Suprapubic skin (tissue), 4 donors: ENCODE results near the gene MARCHF7. TPM values are rescaled to one million over a fixed set of nuclear protein-coding genes. Genes with fewer than 3 reads are reported as not detected.
"Not testable (repeated sequence)": the region's sequence is repeated elsewhere in the genome, so short reads cannot be mapped to it uniquely, and the experiment has no call there.

Experiments
- DNase-seq, 2 donors: peaks; one replicate each; pipeline ENCODE4 v3.0.0-alpha.2; 2019; ENCODE audit warnings: low spot score in 2 of 2
- H3K27ac ChIP-seq: fragments of 200-600 bp; sonication (generic); one replicate; pipeline ENCODE4 v1.5.1; 2019
- H3K27me3 ChIP-seq: fragments of 200-600 bp; sonication (generic); one replicate; pipeline ENCODE4 v1.5.1; 2019
- H3K36me3 ChIP-seq: fragments of 200-600 bp; sonication (generic); one replicate; pipeline ENCODE4 v1.5.1; 2019
- H3K4me1 ChIP-seq: fragments of 200-600 bp; sonication (generic); one replicate; pipeline ENCODE4 v1.5.1; 2019
- H3K4me3 ChIP-seq: fragments of 200-600 bp; sonication (generic); one replicate; pipeline ENCODE4 v1.5.1; 2019; ENCODE audit warnings: mild to moderate bottlenecking
- H3K9me3 ChIP-seq: fragments of 200-600 bp; sonication (generic); one replicate; pipeline ENCODE4 v1.5.1; 2019
- EP300 ChIP-seq: sonication (generic); formaldehyde crosslinking; IDR thresholded peaks from one replicate; pipeline ENCODE4 v1.6.1; 2017; ENCODE audit warnings: antibody characterized with exemption
- POLR2A ChIP-seq, 2 donors: fragments of 450-650 bp; IDR thresholded peaks; one replicate each; pipeline ENCODE4 v1.6.1; 2017; ENCODE audit warnings: antibody characterized with exemption in 2 of 2, mild to moderate bottlenecking in 2 of 2, moderate library complexity in 2 of 2
- POLR2AphosphoS5 ChIP-seq, 3 donors: sonication (generic); formaldehyde crosslinking; IDR thresholded peaks; one replicate each; pipeline ENCODE4 v1.6.1; 2017; ENCODE audit warnings: antibody characterized with exemption in 3 of 3
- WGBS: methylation state at CpG from one replicate; pipeline ENCODE4 v1.1.5; 2018; 5-methylcytosine and 5-hydroxymethylcytosine counted together
- total RNA-seq, 4 donors: library from RNA; depleted of rRNA; stranded (reverse); fragments of >200 nt; gene quantifications; one replicate each; pipeline ENCODE4 v1.1.0, GENCODE V29; 2016
- TF ChIP-seq, protein P1 (sequence below), 2 donors: fragments of 200-600 bp in 1 of 2; fragments of 450-650 bp in 1 of 2; sonication (generic) in 1 of 2; IDR thresholded peaks; one replicate each; pipeline ENCODE4 v1.5.1; 2016 to 2019; ENCODE audit warnings: antibody characterized with exemption in 2 of 2, mild to moderate bottlenecking in 1 of 2, moderate library complexity in 1 of 2

Gene MARCHF7
- total RNA-seq, 4 donors from 2014 or later, result 73.7 to 128 (median 99.6) TPM

DNA sequence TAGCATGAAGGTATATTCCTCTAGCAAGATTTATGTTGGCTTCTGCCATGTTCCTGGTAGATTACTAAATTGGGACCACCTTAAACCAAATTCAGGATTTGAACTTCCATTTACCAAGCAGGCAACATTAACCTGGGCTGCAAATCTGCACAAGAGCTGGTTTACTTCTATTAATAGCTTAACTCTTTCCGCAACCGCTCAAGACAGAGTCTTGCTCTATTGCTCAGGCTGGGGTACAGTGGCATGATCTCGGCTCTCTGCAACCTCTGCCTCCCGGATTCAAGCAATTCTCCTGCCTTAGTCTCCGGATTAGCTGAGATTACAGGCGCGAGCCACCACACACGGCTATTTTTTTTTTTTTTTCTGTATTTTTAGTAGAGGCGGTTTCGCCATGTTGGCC, 8.4 kb downstream of the MARCHF7 start:
- no peaks in the 10 kb centered on the region for H3K9me3 ChIP-seq
- 92% methylated on average over 10 of the region's 10 CpGs for WGBS
- no peak for DNase-seq
- H3K36me3 ChIP-seq, result peaks cover 20% of the 10 kb centered on the region
- H3K4me3 ChIP-seq, result no peak overlapping the region
- TF ChIP-seq POLR2AphosphoS5 (IDR thresholded peaks at IDR 0.05) (no peak), EP300 (no peak), POLR2A (IDR thresholded peaks at IDR 0.05) (no peak)
- TF ChIP-seq, protein P1, sequence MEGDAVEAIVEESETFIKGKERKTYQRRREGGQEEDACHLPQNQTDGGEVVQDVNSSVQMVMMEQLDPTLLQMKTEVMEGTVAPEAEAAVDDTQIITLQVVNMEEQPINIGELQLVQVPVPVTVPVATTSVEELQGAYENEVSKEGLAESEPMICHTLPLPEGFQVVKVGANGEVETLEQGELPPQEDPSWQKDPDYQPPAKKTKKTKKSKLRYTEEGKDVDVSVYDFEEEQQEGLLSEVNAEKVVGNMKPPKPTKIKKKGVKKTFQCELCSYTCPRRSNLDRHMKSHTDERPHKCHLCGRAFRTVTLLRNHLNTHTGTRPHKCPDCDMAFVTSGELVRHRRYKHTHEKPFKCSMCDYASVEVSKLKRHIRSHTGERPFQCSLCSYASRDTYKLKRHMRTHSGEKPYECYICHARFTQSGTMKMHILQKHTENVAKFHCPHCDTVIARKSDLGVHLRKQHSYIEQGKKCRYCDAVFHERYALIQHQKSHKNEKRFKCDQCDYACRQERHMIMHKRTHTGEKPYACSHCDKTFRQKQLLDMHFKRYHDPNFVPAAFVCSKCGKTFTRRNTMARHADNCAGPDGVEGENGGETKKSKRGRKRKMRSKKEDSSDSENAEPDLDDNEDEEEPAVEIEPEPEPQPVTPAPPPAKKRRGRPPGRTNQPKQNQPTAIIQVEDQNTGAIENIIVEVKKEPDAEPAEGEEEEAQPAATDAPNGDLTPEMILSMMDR (IDR thresholded peaks at IDR 0.05), result no peak
- H3K27ac ChIP-seq, result no peak overlapping the region
- peaks cover 51% of the 10 kb centered on the region for H3K4me1 ChIP-seq
- H3K27me3 ChIP-seq, result no peaks in the 10 kb centered on the region

DNA sequence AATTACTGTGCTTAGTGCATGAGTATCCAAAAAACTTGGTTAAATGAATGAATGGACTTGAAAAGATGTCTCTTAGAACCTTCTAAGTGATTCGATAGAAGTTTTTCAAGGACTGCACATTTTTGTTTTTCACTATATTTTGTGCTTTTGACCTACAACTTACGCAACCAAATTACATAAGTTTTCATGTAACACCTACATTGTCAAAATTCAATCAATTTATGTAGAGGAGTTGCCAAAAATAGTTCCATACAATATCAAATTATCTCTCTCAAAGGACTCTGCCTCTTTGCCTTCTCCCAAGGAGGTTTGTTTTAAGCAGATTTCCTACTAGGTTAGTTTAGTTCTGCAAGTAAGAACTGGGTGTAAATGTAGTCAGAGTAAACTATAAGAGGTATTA, 10.3 kb downstream of the MARCHF7 start:
- no peak overlapping the region for H3K4me3 ChIP-seq
- H3K27ac ChIP-seq, result no peak overlapping the region
- TF ChIP-seq POLR2AphosphoS5 (IDR thresholded peaks at IDR 0.05) (no peak), EP300 (no peak), POLR2A (IDR thresholded peaks at IDR 0.05) (no peak)
- TF ChIP-seq, protein P1 (IDR thresholded peaks at IDR 0.05), result no peak
- H3K36me3 ChIP-seq, result peaks cover 15% of the 10 kb centered on the region
- no peaks in the 10 kb centered on the region for H3K9me3 ChIP-seq
- no peaks in the 10 kb centered on the region for H3K27me3 ChIP-seq
- H3K4me1 ChIP-seq, result peaks cover 32% of the 10 kb centered on the region
- no peak for DNase-seq
- WGBS, result 83% methylated on average over 2 of the region's 2 CpGs

DNA sequence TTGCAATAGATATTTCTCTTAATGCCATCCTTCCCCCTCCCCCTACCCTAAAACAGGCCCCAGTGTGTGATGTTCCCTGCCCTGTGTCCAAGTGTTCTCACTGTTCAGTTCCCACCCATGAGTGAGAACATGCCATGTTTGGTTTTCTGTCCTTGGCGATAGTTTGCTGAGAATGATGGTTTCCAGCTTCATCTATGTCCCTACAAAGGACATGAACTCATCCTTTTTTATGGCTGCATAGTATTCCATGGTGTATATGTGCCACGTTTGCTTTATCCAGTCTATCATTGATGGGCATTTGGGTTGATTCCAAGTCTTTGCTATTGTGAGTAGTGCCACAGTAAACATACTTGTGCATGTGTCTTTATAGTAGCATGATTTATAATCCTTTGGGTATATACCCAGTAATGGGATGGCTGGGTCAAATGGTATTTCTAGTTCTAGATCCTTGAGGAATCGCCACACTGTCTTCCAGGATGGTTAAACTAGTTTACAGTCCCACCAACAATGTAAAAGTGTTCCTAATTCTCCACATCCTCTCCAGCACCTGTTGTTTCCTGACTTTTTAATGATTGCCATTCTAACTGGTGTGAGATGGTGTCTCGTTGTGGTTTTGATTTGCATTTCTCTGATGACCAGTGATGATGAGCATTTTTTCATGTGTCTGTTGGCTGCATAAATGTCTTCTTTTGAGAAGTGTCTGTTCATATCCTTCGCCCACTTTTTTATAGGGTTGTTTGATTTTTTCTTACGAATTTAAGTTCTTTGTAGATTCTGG, 12.7 kb downstream of the MARCHF7 start:
- not testable (repeated sequence) for H3K4me3 ChIP-seq, H3K9me3 ChIP-seq, DNase-seq, H3K27me3 ChIP-seq, H3K27ac ChIP-seq
- Histone ChIP-seq H3K4me1 (peaks cover 27% of the 10 kb centered on the region), H3K36me3 (peaks cover 11% of the 10 kb centered on the region)
- WGBS, result 90% methylated on average over 6 of the region's 6 CpGs

DNA sequence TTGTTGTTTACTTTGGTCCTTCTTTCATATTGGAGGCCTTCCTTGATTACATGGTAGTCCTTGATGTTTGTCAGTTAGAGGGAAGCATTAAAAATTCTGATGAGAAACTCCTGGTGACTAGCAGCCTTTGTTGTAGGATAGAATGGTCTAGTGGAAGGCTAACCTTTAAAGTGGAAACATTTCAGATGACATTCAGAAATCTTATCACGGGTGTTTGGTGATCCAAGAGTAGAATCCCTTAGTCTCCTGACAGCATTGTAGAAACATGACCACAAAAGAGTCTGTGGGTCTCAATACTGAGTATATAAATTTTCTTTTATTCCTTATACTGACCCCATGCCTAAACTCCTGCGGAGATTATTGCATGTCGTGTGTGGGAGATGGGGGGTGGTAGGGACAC, 13.4 kb downstream of the MARCHF7 start:
- DNase-seq, result no peak
- H3K4me1 ChIP-seq, result peaks cover 27% of the 10 kb centered on the region
- WGBS, result 98% methylated on average over 3 of the region's 3 CpGs

DNA sequence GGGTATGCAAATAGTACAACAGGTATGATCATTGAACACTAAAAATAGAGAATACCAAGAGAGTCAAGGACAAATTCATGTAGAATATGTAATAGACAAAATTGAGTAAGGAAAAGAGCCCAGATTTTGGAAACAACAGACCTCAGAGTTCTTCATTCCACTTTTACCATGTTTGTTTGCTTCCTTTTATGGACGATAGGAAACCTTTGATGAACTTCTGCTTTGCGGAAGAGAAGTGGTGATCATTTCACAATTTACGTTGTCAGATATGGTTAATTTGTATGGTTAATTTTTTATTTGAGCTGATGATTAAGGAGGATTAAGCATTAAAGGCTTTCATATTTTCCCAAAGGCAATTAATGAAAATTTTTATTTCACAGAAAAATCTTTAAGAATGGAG, 16.3 kb downstream of the MARCHF7 start:
- Histone ChIP-seq H3K9me3 (no peaks in the 10 kb centered on the region), H3K27me3 (no peaks in the 10 kb centered on the region), H3K4me1 (peaks cover 10% of the 10 kb centered on the region), H3K4me3 (no peak overlapping the region), H3K27ac (no peak overlapping the region), H3K36me3 (peaks cover 43% of the 10 kb centered on the region)
- TF ChIP-seq POLR2A (IDR thresholded peaks at IDR 0.05) (no peak), EP300 (no peak), POLR2AphosphoS5 (IDR thresholded peaks at IDR 0.05) (no peak)
- TF ChIP-seq, protein P1 (IDR thresholded peaks at IDR 0.05), result no peak
- DNase-seq, result no peak
- 90% methylated on average over 3 of the region's 3 CpGs for WGBS

More for the DNA sequence above, 13.4 kb downstream of the MARCHF7 start:
- Histone ChIP-seq H3K27ac (no peak overlapping the region), H3K27me3 (no peaks in the 10 kb centered on the region), H3K9me3 (no peaks in the 10 kb centered on the region), H3K4me3 (no peak overlapping the region), H3K36me3 (peaks cover 16% of the 10 kb centered on the region)
- TF ChIP-seq, protein P1 (IDR thresholded peaks at IDR 0.05), result no peak
- TF ChIP-seq POLR2AphosphoS5 (IDR thresholded peaks at IDR 0.05), result no peak
- no peak for TF ChIP-seq EP300
